Measurements from ENCODE around the gene HSD17B14. TPM values are rescaled to one million over a fixed set of nuclear protein-coding genes. Genes with fewer than 3 reads are reported as not detected.

HSD17B14 gene
- total and polyA plus RNA-seq, 2 of the 13 experiments (the other 11 are each of a cell fraction or from before 2014, with no cell fraction given): 0.58 to 1.2 TPM

DNA sequence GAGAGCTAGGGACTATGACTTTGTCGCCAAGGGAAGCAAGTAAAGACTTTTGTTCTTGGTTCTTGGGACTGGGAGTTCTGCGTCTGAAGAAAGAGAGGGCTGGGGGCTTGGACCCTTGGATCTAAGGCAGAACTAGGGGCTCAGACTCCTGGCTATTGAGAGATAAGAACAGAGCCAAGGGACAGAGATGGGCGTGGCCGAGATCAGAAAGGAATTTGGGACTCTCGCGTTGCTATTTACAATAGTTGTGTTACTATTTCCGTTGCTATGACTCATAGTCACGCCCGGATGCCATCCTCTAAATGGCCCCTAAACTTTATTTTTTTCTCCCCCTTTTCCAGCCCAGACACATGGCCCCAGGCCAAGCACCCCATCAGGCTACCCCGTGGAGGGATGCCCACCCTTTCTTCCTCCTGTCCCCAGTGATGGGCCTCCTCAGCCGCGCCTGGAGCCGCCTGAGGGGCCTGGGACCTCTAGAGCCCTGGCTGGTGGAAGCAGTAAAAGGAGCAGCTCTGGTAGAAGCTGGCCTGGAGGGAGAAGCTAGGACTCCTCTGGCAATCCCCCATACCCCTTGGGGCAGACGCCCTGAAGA lies 36.7 kb upstream of the HSD17B14 start (continued):
- TF ChIP-seq RAD51 (IDR thresholded peaks at IDR 0.05; ENCODE audit: borderline replicate concordance) (no peak), XRCC5 (optimal IDR thresholded peaks at IDR 0.05; ENCODE audit: low read length) (no peak), ZMYM2 (CRISPR knock-in tag; IDR thresholded peaks at IDR 0.05) (no peak), IKZF4 (CRISPR knock-in tag; IDR thresholded peaks at IDR 0.05; ENCODE audit: borderline replicate concordance, low read depth, not compliant biosample characterization) (no peak), ZNF839 (CRISPR knock-in tag; IDR thresholded peaks at IDR 0.05; ENCODE audit: borderline replicate concordance) (no peak), ZNF235 (CRISPR knock-in tag; IDR thresholded peaks at IDR 0.05; ENCODE audit: borderline replicate concordance) (no peak), ZNF17 (CRISPR knock-in tag; IDR thresholded peaks at IDR 0.05) (no peak), ZNF614 (CRISPR knock-in tag; IDR thresholded peaks at IDR 0.05; ENCODE audit: borderline replicate concordance) (no peak), ZNF567 (CRISPR knock-in tag; IDR thresholded peaks at IDR 0.05; ENCODE audit: borderline replicate concordance) (no peak), ZNF337 (CRISPR knock-in tag; IDR thresholded peaks at IDR 0.05; ENCODE audit: borderline replicate concordance, low read depth) (no peak), ZFP62 (CRISPR knock-in tag; IDR thresholded peaks at IDR 0.05) (no peak), GABPB1 (CRISPR knock-in tag; IDR thresholded peaks at IDR 0.05) (no peak), ZNF557 (CRISPR knock-in tag; IDR thresholded peaks at IDR 0.05) (0 out of 2 replicates have a peak, but pooled peaks have one; percentile 14), FOXM1 (CRISPR knock-in tag; IDR thresholded peaks at IDR 0.05) (no peak), ZNF232 (CRISPR knock-in tag; IDR thresholded peaks at IDR 0.05; ENCODE audit: borderline replicate concordance) (no peak), ZNF703 (CRISPR knock-in tag; IDR thresholded peaks at IDR 0.05; ENCODE audit: borderline replicate concordance) (0 out of 2 replicates have a peak, but pooled peaks have one; percentile 29), ATF7 (IDR thresholded peaks at IDR 0.05) (no peak), ATF7 (CRISPR knock-in tag; IDR thresholded peaks at IDR 0.05) (no peak; the same call in 1 of the 2 replicates), ZNF558 (CRISPR knock-in tag; IDR thresholded peaks at IDR 0.05; ENCODE audit: borderline replicate concordance) (no peak), MAZ (IDR thresholded peaks at IDR 0.05; ENCODE audit: borderline replicate concordance, low read depth, low read length) (no peak), MAZ (CRISPR knock-in tag; IDR thresholded peaks at IDR 0.05; ENCODE audit: low read depth) (no peak), DNMT1 (CRISPR knock-in tag; IDR thresholded peaks at IDR 0.05) (no peak)
- TF ChIP-seq, protein P1, sequence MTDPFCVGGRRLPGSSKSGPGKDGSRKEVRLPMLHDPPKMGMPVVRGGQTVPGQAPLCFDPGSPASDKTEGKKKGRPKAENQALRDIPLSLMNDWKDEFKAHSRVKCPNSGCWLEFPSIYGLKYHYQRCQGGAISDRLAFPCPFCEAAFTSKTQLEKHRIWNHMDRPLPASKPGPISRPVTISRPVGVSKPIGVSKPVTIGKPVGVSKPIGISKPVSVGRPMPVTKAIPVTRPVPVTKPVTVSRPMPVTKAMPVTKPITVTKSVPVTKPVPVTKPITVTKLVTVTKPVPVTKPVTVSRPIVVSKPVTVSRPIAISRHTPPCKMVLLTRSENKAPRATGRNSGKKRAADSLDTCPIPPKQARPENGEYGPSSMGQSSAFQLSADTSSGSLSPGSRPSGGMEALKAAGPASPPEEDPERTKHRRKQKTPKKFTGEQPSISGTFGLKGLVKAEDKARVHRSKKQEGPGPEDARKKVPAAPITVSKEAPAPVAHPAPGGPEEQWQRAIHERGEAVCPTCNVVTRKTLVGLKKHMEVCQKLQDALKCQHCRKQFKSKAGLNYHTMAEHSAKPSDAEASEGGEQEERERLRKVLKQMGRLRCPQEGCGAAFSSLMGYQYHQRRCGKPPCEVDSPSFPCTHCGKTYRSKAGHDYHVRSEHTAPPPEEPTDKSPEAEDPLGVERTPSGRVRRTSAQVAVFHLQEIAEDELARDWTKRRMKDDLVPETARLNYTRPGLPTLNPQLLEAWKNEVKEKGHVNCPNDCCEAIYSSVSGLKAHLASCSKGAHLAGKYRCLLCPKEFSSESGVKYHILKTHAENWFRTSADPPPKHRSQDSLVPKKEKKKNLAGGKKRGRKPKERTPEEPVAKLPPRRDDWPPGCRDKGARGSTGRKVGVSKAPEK (CRISPR knock-in tag; IDR thresholded peaks at IDR 0.05; ENCODE audit: borderline replicate concordance): no peak
- TF ChIP-seq, protein P2, sequence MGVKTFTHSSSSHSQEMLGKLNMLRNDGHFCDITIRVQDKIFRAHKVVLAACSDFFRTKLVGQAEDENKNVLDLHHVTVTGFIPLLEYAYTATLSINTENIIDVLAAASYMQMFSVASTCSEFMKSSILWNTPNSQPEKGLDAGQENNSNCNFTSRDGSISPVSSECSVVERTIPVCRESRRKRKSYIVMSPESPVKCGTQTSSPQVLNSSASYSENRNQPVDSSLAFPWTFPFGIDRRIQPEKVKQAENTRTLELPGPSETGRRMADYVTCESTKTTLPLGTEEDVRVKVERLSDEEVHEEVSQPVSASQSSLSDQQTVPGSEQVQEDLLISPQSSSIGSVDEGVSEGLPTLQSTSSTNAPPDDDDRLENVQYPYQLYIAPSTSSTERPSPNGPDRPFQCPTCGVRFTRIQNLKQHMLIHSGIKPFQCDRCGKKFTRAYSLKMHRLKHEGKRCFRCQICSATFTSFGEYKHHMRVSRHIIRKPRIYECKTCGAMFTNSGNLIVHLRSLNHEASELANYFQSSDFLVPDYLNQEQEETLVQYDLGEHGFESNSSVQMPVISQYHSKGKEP (CRISPR knock-in tag; IDR thresholded peaks at IDR 0.05): no peak
- TF ChIP-seq, protein P3, sequence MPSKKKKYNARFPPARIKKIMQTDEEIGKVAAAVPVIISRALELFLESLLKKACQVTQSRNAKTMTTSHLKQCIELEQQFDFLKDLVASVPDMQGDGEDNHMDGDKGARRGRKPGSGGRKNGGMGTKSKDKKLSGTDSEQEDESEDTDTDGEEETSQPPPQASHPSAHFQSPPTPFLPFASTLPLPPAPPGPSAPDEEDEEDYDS (CRISPR knock-in tag; IDR thresholded peaks at IDR 0.05): no peak
- TF ChIP-seq, protein P4, sequence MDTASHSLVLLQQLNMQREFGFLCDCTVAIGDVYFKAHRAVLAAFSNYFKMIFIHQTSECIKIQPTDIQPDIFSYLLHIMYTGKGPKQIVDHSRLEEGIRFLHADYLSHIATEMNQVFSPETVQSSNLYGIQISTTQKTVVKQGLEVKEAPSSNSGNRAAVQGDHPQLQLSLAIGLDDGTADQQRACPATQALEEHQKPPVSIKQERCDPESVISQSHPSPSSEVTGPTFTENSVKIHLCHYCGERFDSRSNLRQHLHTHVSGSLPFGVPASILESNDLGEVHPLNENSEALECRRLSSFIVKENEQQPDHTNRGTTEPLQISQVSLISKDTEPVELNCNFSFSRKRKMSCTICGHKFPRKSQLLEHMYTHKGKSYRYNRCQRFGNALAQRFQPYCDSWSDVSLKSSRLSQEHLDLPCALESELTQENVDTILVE (CRISPR knock-in tag; IDR thresholded peaks at IDR 0.05): no peak

Data from HepG2 (cell line).